ENCODE data around the gene PRSS38. TPM values are rescaled to one million over a fixed set of nuclear protein-coding genes. Genes with fewer than 3 reads are reported as not detected.
A peak's percentile ranks its signal among the peaks of the same experiment; 100 is the strongest.

PRSS38 gene
- total RNA-seq, 4 donors from 2014 or later: not detected

DNA sequence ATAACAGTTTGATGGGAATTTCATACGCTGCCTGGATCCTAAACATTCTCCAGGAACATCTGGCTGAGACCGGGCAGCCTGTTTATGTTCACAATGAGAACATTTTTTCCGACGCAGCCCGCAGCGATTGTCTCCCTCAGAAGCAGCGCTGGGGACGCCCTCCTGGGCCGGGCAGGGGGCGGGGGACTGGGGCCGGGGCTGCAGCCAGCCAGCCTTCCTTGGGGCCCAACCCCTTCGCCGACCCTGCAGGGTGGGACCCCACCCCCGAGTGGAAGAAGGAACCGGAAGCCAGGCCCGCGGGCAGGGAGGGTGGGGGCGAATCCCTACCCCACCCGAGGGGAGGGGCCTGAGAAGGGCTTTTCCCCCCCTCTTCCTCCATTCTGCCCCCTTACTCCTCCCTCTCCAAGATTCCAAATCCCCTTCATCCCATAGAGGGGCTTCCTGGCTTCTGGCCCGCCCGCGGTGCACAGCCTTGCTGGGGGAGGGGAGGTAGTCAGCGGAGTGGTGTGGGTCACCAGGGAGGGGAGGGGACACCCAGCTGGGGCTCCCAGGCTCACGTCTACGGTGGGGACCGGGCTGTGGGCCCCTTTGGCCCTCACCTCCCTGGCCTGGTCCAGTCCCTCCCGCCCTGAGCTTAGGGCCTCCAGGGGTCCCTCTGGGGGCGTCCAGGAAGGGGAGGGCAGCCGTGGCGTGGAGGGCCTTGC, 71.7 kb downstream of the PRSS38 start:
- 6% methylated on average over 6 of the region's 30 CpGs for WGBS
- Histone ChIP-seq H3K9me3 (no peaks in the 10 kb centered on the region), H3K36me3 (no peaks in the 10 kb centered on the region), H3K27ac (peak overlapping the region; percentile 82), H3K27me3 (no peaks in the 10 kb centered on the region), H3K4me1 (peaks cover 28% of the 10 kb centered on the region), H3K4me3 (peak overlapping the region; percentile 50)
- DNase-seq (ENCODE audit: low spot score in 2 of 2): peak; percentile 81 to 84
- TF ChIP-seq EP300 (IDR thresholded peaks at IDR 0.05): no peak
- TF ChIP-seq, protein P1, sequence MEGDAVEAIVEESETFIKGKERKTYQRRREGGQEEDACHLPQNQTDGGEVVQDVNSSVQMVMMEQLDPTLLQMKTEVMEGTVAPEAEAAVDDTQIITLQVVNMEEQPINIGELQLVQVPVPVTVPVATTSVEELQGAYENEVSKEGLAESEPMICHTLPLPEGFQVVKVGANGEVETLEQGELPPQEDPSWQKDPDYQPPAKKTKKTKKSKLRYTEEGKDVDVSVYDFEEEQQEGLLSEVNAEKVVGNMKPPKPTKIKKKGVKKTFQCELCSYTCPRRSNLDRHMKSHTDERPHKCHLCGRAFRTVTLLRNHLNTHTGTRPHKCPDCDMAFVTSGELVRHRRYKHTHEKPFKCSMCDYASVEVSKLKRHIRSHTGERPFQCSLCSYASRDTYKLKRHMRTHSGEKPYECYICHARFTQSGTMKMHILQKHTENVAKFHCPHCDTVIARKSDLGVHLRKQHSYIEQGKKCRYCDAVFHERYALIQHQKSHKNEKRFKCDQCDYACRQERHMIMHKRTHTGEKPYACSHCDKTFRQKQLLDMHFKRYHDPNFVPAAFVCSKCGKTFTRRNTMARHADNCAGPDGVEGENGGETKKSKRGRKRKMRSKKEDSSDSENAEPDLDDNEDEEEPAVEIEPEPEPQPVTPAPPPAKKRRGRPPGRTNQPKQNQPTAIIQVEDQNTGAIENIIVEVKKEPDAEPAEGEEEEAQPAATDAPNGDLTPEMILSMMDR (IDR thresholded peaks at IDR 0.05): no peak
- TF ChIP-seq POLR2A (IDR thresholded peaks at IDR 0.05): no peak
- no peak for TF ChIP-seq POLR2AphosphoS5 (IDR thresholded peaks at IDR 0.05)

DNA sequence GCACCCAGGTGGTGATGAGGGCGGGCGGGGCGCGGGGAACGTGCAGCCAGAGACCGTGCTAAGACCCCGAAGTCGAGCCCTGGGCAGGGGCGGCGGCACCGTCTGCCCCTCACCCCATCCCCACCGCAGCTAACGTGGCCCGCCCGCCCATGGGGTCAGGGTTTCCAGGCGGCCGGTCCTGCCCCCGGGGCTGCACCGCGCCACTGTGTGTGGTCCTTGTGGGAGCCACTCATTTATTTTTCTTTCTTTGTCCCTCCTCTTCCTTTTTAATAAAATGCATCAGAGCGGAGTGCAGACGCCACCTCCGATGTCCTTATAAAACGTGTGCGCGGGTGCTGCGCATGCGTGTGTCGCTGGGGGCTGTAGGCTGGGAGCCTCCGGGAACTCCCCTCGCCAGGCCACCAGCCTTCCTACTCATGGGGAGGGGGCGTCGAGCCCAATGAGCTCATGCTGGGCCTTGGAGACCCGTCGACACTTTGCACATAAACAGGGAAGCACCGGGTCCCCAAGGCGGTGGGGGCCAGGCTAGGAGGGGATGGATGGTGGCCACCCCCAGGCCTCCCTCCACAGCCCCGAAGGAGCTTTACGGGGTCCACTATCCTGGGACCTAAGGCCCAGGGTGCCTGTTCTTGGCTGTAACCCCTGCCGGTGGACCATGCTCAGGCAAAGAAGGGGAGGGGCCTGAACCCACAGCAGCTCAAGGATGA, 72.4 kb downstream of the PRSS38 start:
- Histone ChIP-seq H3K36me3 (no peaks in the 10 kb centered on the region), H3K4me3 (peak overlapping the region; percentile 50), H3K9me3 (no peaks in the 10 kb centered on the region), H3K27ac (peak overlapping the region; percentile 82), H3K27me3 (no peaks in the 10 kb centered on the region), H3K4me1 (peaks cover 28% of the 10 kb centered on the region)
- TF ChIP-seq EP300 (IDR thresholded peaks at IDR 0.05) (no peak), POLR2AphosphoS5 (IDR thresholded peaks at IDR 0.05) (no peak), POLR2A (IDR thresholded peaks at IDR 0.05) (no peak)
- TF ChIP-seq, protein P1 (IDR thresholded peaks at IDR 0.05): no peak
- DNase-seq (ENCODE audit: low spot score in 2 of 2): peak; percentile 74 to 84
- 37% methylated on average over 26 of the region's 40 CpGs for WGBS

DNA sequence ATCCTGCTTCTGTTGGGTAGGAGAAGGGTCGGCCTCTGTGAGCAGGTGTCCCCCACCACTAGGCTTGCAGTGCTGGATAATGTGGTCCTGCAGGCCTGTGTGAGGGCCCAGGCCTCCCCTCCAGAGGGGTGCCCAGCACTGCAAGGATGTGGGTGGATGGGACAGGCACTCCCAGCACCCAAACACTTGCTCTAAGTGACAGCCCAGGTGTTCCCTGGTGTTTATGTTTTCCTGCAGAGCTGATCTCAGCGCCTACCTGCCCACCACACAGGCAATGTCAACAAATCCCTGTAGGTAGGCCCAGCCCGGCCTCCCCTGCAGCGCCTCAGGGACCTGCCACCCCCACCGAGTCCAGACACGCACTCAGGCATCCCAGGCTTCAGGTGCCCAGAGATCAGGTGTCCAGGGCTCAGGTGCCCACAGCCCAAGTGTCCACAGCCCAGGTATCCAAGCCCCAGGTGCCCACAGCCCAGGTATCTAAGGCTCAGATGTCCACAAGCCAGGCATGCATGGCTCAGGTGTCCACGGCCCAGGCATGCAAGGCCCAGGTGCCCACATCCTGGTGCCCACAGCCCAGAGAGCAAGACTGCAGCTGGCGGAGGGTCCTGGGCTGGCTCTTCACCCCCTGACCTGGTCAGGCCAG, 73.0 kb downstream of the PRSS38 start:
- Histone ChIP-seq H3K36me3 (no peaks in the 10 kb centered on the region), H3K27ac (no peak overlapping the region), H3K9me3 (no peaks in the 10 kb centered on the region), H3K4me1 (peaks cover 28% of the 10 kb centered on the region), H3K27me3 (no peaks in the 10 kb centered on the region), H3K4me3 (no peak overlapping the region)
- TF ChIP-seq, protein P1 (IDR thresholded peaks at IDR 0.05): no peak
- TF ChIP-seq EP300 (IDR thresholded peaks at IDR 0.05) (no peak), POLR2AphosphoS5 (IDR thresholded peaks at IDR 0.05) (no peak), POLR2A (IDR thresholded peaks at IDR 0.05) (no peak)
- WGBS: no CpG with 5 or more reads among the region's 8 CpGs
- no peak for DNase-seq (ENCODE audit: low spot score in 2 of 2)

DNA sequence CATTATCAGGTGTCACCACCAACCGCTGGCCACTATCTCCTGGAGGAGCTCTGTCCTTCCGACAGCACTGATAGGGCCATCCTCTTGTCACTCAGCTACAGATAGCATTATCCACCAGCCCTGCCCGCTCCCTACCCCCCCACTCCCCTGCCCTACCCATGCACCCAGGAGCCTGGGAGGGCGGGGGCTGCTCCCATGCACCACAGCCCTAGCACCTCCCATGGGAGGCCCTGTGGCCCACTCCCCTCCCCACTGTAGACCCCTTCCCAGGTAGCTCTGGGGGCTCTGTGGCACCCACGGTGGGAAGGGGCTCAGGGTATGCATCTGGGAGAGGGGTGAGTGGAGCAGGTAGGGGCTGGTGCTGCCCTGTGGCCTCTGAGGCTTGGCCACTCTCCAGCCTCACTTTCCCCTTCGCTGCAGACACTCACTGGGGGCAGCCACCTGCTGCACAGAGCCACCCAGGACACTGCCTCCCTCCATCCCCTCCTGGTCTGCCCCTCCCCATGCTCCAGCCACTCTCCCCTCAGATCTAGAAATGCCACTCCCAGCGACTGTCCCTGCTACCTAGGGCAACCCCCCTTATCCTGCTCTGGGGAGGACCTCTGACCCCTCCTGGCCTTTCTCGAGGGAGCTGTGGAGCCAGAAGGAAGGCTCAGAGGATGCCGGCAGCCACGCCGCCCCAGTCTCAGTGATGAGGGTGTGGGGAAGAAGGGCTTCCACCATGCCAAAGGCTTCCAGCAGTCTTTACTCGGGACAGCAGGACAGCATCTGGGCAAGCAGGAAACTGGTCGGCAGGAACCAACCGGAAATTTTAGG, 73.8 kb downstream of the PRSS38 start:
- TF ChIP-seq POLR2AphosphoS5 (IDR thresholded peaks at IDR 0.05) (no peak), POLR2A (IDR thresholded peaks at IDR 0.05) (no peak), EP300 (IDR thresholded peaks at IDR 0.05) (no peak)
- TF ChIP-seq, protein P1 (IDR thresholded peaks at IDR 0.05): no peak
- no peak for DNase-seq (ENCODE audit: low spot score in 2 of 2)
- Histone ChIP-seq H3K4me1 (peaks cover 28% of the 10 kb centered on the region), H3K4me3 (no peak overlapping the region), H3K36me3 (no peaks in the 10 kb centered on the region), H3K9me3 (no peaks in the 10 kb centered on the region), H3K27ac (no peak overlapping the region), H3K27me3 (no peaks in the 10 kb centered on the region)
- 72% methylated on average over 7 of the region's 14 CpGs for WGBS
